HG03139 (cell line): ENCODE measurements around the gene KRTAP10-11.
"Not testable (repeated sequence)": the region's sequence is repeated elsewhere in the genome, so short reads cannot be mapped to it uniquely, and the experiment has no call there.

Experiments
- ATAC-seq: cut with Tn5 transposase; IDR thresholded peaks from one replicate; pipeline ENCODE4 v1.9.1; 2021; ENCODE audit not compliant: unreplicated experiment

KRTAP10-11 gene

GRCh38 chr21:44638506-44639330 lies 7.5 kb upstream of the KRTAP10-11 start:
- ATAC-seq, result not testable (repeated sequence)

- no peak for ATAC-seq
Observed at GRCh38 chr21:44639331-44639655, 6.9 kb upstream of the KRTAP10-11 start.

DNA sequence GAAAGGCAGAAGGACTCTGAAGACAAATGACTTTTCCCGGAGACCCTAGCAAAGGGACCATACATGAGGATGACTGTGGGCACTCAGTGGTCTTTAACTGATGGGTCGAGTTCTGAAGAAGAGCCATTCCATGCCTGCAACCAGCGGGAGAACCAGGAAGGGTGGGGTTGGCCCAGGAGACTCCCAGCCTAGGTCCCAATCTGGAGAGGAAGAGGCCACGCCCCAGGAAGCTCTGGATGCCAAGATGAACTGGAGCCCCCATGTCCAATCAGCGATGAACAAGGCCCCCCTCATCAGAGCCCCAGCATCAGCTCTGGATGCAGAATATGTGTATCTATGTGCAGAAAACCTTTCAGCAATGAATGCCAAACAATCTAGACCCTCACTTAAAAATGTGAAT lies 5.5 kb upstream of the KRTAP10-11 start:
- ATAC-seq, result no peak

DNA sequence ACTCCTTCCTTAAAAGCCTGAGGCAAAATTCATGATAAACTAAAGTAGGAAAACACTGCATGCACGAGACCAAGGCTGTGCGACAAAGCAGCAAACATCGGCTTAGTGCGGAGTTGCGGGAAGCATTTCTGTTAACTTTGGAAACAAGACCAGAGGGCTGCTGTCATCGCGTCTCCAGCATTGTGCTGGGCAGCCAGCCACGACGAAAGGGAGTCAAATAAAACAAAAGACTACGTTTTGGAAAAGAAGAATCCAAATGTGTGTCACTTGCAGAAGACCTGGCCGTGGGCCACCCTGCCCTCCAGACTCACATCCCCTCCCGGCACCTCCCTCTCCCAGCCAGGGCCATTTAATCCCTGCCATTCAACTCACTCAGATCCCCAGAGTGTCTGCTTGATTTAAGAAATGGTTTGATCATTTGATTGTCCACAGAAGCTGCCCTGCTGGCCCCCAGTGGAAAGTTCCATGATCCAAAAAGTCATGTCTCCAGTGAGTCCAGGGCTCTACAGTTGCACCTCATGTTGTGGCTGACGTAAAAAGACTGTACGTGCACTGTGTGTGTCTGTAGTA lies 2.4 kb upstream of the KRTAP10-11 start:
- no peak for ATAC-seq

- ATAC-seq, result no peak
Observed at GRCh38 chr21:44644878-44645277, 1.3 kb upstream of the KRTAP10-11 start.

- ATAC-seq, result no peak
Observed at GRCh38 chr21:44647222-44647552, 973 bp downstream of the KRTAP10-11 start.

DNA sequence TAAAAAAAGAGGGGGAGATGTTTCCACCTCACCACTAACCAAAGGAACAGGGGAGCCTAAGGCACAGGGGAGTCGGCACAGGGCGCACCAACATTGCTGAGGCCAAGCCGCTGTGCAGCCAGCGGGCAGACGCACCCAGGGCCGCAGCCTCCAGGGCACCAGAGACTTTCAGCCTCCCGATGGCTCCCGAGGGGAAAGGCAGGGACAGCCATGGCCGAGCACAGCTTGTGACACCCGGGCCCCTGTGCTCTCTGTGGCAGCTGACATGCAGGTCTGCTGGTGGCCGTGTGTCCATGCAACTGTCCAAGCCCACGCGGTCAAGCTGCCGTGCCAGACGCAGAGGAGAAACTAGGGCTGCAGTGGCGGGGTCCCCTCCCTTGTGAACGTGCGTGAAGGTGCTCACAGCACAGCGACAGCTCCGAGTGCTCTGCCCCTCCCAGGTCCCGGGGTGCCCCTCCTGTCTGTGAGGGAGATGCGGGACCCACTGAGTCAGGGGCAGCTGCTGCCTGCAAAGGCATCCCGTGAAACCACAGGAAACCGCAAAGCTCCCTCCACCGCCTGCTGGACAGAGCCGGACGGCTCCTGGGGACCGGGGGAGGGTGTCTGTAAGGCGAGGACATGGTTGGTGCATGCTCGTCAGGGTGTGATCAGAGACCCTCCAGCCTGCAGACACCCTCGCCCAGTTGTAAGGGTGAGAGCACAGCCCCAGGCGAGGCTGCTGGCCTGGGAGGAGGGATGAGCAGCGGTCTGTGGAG lies 2.5 kb downstream of the KRTAP10-11 start:
- ATAC-seq, result no peak

GRCh38 chr21:44649521-44650100 lies 3.4 kb downstream of the KRTAP10-11 start:
- ATAC-seq, result no peak

DNA sequence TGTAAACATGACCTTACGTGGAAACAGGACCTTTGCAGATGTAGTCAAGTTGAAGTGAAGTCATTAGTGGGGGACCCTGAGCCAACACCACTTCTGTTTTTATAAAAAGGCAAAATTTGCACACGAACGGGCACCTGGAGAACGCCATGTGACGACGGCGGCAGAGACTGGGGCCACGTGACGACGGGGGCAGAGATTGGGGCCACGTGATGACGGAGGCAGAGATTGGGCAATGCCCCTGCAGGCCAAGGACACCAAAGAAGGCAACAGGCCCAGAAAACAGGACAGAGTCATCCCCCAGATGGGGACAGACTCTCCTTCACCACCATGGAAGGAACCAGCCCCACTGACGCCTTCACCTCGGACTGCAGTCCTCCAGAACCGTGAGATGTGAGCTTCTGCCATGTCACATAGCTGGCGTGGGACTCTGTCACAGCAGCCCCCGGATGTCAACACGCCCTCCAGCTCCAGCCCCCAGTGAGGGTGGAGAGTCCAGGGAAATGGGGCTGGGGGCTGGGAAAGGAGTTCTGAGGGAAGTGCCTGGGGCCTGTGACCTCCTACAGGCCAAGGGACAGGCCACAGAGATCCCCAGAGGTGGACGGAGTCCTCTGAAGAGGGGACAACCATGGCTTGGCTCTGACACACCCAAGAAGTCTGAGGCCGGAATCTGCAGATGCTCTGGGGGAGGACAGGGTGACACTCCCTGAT lies 4.2 kb downstream of the KRTAP10-11 start:
- no peak for ATAC-seq

- no peak for ATAC-seq
Observed at GRCh38 chr21:44650973-44651675, 4.9 kb downstream of the KRTAP10-11 start.

- ATAC-seq, result no peak
Observed at GRCh38 chr21:44653123-44653522, 6.9 kb downstream of the KRTAP10-11 start.

GRCh38 chr21:44653656-44654575 lies 7.7 kb downstream of the KRTAP10-11 start:
- ATAC-seq, result no peak

- ATAC-seq, result no peak
Observed at GRCh38 chr21:44654576-44655175, 8.5 kb downstream of the KRTAP10-11 start, which contains the start of gene KRTAP12-4. KRTAP12-4 (minus strand) TSS chr21:44654659; CDS start chr21:44654614, 45 bp downstream.

DNA sequence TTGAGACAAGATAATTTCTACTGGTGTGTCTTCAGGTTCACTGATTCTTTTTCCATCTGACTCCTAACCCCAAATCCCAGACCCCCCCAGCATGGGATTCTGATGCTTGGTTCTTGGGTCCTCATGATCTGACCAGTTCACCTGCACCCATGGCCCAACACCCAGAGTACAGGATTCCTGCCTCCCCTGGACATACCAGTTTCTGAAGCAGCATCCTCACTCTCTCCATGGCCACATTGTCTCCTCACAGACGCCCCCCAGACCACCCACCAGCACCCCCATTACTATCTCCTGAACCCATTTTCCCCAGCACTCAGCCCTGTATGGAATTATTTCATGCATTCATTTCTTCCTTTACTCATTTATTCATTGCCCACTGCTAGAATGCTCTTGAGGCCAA lies 10.7 kb downstream of the KRTAP10-11 start:
- ATAC-seq, result no peak

DNA sequence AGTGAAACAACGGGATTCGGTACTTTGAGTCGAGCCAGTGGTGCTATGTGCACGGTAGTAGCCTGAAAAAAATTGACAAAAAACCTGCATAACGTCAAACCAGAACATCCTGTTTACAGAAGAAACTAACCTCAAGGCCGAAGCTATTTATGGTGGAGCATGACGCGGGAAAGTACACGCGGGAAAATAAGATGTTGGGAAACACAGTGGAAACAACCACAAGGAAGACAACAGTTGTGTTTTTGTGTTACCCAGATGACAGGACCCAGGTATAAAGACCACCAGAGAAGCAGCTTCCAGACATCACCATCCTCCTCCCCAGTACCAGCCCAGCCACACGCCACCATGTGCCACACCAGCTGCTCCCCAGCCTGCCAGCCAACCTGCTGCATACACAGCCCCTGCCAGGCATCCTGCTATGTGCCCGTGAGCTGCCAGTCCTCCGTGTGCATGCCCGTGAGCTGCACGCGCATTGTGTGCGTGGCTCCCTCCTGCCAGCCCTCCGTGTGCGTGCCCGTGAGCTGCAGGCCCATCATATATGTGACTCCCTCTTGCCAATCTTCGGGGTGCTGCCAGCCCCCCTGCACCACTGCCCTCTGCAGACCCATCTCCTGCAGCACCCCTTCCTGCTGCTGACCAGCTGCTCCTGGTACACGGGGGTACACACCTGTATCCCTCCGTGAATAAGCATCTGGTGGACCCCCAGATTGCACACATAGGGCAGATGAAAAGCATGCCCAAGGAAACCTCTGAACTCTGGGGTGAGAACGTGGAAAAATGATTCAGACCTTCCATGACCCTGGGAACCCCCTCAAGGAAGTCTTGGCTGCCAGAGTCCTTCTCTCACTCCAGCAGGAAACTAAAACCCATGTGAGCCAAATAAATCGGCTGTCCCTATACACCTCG lies 11.7 kb downstream of the KRTAP10-11 start, which contains the start of gene KRTAP12-3:
Gene KRTAP12-3 (plus strand): TSS at position 298 of the 906 bp plus-strand sequence. CDS start 48 bp downstream, at position 346.
- no peak for ATAC-seq

GRCh38 chr21:44658541-44658910 lies 12.3 kb downstream of the KRTAP10-11 start:
- no peak for ATAC-seq

GRCh38 chr21:44658913-44659595 lies 12.8 kb downstream of the KRTAP10-11 start:
- no peak for ATAC-seq
